Sciatic nerve (tissue), 2 donors: ENCODE results near the gene WWOX. TPM values are rescaled to one million over a fixed set of nuclear protein-coding genes. Genes with fewer than 3 reads are reported as not detected.
"Not testable (repeated sequence)": the region's sequence is repeated elsewhere in the genome, so short reads cannot be mapped to it uniquely, and the experiment has no call there.

Experiments used
- ATAC-seq: fragments of 200-7000 bp; cut with Tn5 transposase; one replicate; pipeline ENCODE4 v1.9.1; 2020; ENCODE audit warnings: mild to moderate bottlenecking, moderate library complexity
- DNase-seq: peaks from one replicate; pipeline ENCODE4 v3.0.0-alpha.2; 2020; ENCODE audit warnings: low spot score
- intact Hi-C: fragments of 100-400 bp; cut with DNase I; formaldehyde crosslinking; loops from one replicate; pipeline ENCODE4 v1.14.2; 2022
- total RNA-seq: library from RNA; stranded (reverse); fragmentation: NEBNext Ultra II Directional; extraction: Animal tissue kit (Norgen Biotek cat#: 25700); gene quantifications from one replicate; pipeline ENCODE4 v1.2.1, GENCODE V29; 2021
- donor health status: DM: no; HTN: no; CAD: no.
- donor health status: DM: no; HTN: no; CAD: no.

The WWOX gene
- total RNA-seq, 1 donor from 2014 or later = 30.7 TPM

- DNase-seq (no peak), ATAC-seq (no peak)
- intact Hi-C loops = no loop called here
These were observed 589.6 kb downstream of the WWOX start for GRCh38 chr16:78689028-78689427.

GRCh38 chr16:78689536-78689935 lies 590.1 kb downstream of the WWOX start:
- intact Hi-C loops = no loop called here
- DNase-seq (no peak), ATAC-seq (no peak)

- no peak for DNase-seq
- ATAC-seq = no peak
- intact Hi-C loops = no loop called here
These were observed 591.1 kb downstream of the WWOX start for GRCh38 chr16:78690510-78690909.

GRCh38 chr16:78691746-78692145 lies 592.3 kb downstream of the WWOX start:
- intact Hi-C loops, DNase-seq, ATAC-seq: not testable (repeated sequence)

- DNase-seq (no peak), ATAC-seq (no peak)
- intact Hi-C loops = no loop called here
These were observed 594.0 kb downstream of the WWOX start for GRCh38 chr16:78693496-78693895.

GRCh38 chr16:78694414-78694813 lies 595.0 kb downstream of the WWOX start:
- DNase-seq = no peak
- no peak for ATAC-seq
- intact Hi-C loops = no loop called here

- ATAC-seq = no peak
- intact Hi-C loops = no loop called here
- no peak for DNase-seq
These were observed 595.9 kb downstream of the WWOX start for GRCh38 chr16:78695391-78695790.

GRCh38 chr16:78696797-78697196 lies 597.3 kb downstream of the WWOX start:
- intact Hi-C loops = no loop called here
- DNase-seq (no peak), ATAC-seq (no peak)

GRCh38 chr16:78697426-78697825 lies 598.0 kb downstream of the WWOX start:
- intact Hi-C loops = no loop called here
- no peak for ATAC-seq
- no peak for DNase-seq

- no peak for ATAC-seq
- intact Hi-C loops = no loop called here
- no peak for DNase-seq
These were observed 604.5 kb downstream of the WWOX start for GRCh38 chr16:78703936-78704335.

- intact Hi-C loops = no loop called here
- no peak for ATAC-seq
These were observed 605.0 kb downstream of the WWOX start for GRCh38 chr16:78704416-78704815.

GRCh38 chr16:78705694-78706093 lies 606.2 kb downstream of the WWOX start:
- ATAC-seq (no peak), DNase-seq (no peak)
- intact Hi-C loops = no loop called here

More at GRCh38 chr16:78704416-78704815, 605.0 kb downstream of the WWOX start:
- no peak for DNase-seq

GRCh38 chr16:78706637-78707036 lies 607.2 kb downstream of the WWOX start:
- intact Hi-C loops = no loop called here
- ATAC-seq (no peak), DNase-seq (no peak)

- intact Hi-C loops = no loop called here
- DNase-seq (no peak), ATAC-seq (no peak)
These were observed 609.9 kb downstream of the WWOX start for GRCh38 chr16:78709137-78709884.

- intact Hi-C loops = no loop called here
- ATAC-seq = no peak
- no peak for DNase-seq
These were observed 615.7 kb downstream of the WWOX start for GRCh38 chr16:78715106-78715505.

- ATAC-seq (no peak), DNase-seq (no peak)
- intact Hi-C loops = no loop called here
These were observed 616.2 kb downstream of the WWOX start for GRCh38 chr16:78715673-78716072.

- DNase-seq (no peak), ATAC-seq (no peak)
- intact Hi-C loops = no loop called here
These were observed 618.7 kb downstream of the WWOX start for GRCh38 chr16:78718141-78718540.

GRCh38 chr16:78720416-78720815 lies 621.0 kb downstream of the WWOX start:
- intact Hi-C loops = no loop called here
- no peak for ATAC-seq
- no peak for DNase-seq

- DNase-seq = no peak
- intact Hi-C loops = no loop called here
- no peak for ATAC-seq
These were observed 628.1 kb downstream of the WWOX start for GRCh38 chr16:78727536-78727935.

- intact Hi-C loops = no loop called here
- no peak for DNase-seq
- ATAC-seq = no peak
These were observed 630.2 kb downstream of the WWOX start for GRCh38 chr16:78729687-78730086.

GRCh38 chr16:78731785-78732184 lies 632.3 kb downstream of the WWOX start:
- intact Hi-C loops = no loop called here
- DNase-seq (no peak), ATAC-seq (no peak)
